Measurements from ENCODE around the gene FRMD4A. TPM values are rescaled to one million over a fixed set of nuclear protein-coding genes. Genes with fewer than 3 reads are reported as not detected.
"Not testable (repeated sequence)": the region's sequence is repeated elsewhere in the genome, so short reads cannot be mapped to it uniquely, and the experiment has no call there.

Gene FRMD4A
- total RNA-seq, 6 donors from 2014 or later = 22.3 to 114 (median 52.3) TPM

- no peak overlapping the region for H3K4me3 ChIP-seq
- no peaks in the 10 kb centered on the region for H3K9me3 ChIP-seq
- no peak overlapping the region for H3K27ac ChIP-seq
- DNase-seq = no peak
- no peak for ATAC-seq (ENCODE audit: low FRiP score in 2 of 2)
- no peaks in the 10 kb centered on the region for H3K27me3 ChIP-seq
- 74 to 93% methylated on average over 1 of the region's 1 CpG for WGBS, 2 donors
- H3K36me3 ChIP-seq = no peaks in the 10 kb centered on the region
- H3K4me1 ChIP-seq = peaks cover 0 to 3% (median 0%) of the 10 kb centered on the region in 4 donors
- no peak for TF ChIP-seq POLR2A (IDR thresholded peaks at IDR 0.05)
- TF ChIP-seq CTCF (IDR thresholded peaks at IDR 0.05) = no peak
- TF ChIP-seq POLR2AphosphoS5 (IDR thresholded peaks at IDR 0.05) = no peak
- TF ChIP-seq EP300 (IDR thresholded peaks at IDR 0.05) = no peak
These were observed 408.1 kb downstream of the FRMD4A start for GRCh38 chr10:13922586-13922985.

- H3K4me1 ChIP-seq = peaks cover 0 to 3% (median 0%) of the 10 kb centered on the region in 4 donors
- no peak for DNase-seq
- no peaks in the 10 kb centered on the region for H3K9me3 ChIP-seq
- ATAC-seq (ENCODE audit: low FRiP score in 2 of 2) = no peak
- 59 to 61% methylated on average over 3 of the region's 3 CpGs for WGBS, 2 donors
- H3K36me3 ChIP-seq = no peaks in the 10 kb centered on the region
- no peak overlapping the region for H3K4me3 ChIP-seq
- TF ChIP-seq POLR2A (IDR thresholded peaks at IDR 0.05) = no peak
- no peak for TF ChIP-seq CTCF (IDR thresholded peaks at IDR 0.05)
- TF ChIP-seq POLR2AphosphoS5 (IDR thresholded peaks at IDR 0.05) = no peak
- TF ChIP-seq EP300 (IDR thresholded peaks at IDR 0.05) = no peak
- H3K27me3 ChIP-seq = no peaks in the 10 kb centered on the region
- no peak overlapping the region for H3K27ac ChIP-seq
These were observed 408.8 kb downstream of the FRMD4A start for GRCh38 chr10:13921941-13922340.

GRCh38 chr10:13921131-13921530 lies 409.6 kb downstream of the FRMD4A start:
- 62% methylated on average over 3 of the region's 3 CpGs for WGBS, 2 donors

GRCh38 chr10:13920465-13920864 lies 410.3 kb downstream of the FRMD4A start:
- WGBS, 2 donors = 25 to 26% methylated on average over 3 of the region's 3 CpGs
- no peaks in the 10 kb centered on the region for H3K27me3 ChIP-seq
- H3K36me3 ChIP-seq = no peaks in the 10 kb centered on the region
- H3K27ac ChIP-seq = no peak overlapping the region
- no peak for ATAC-seq (ENCODE audit: low FRiP score in 2 of 2)
- DNase-seq = no peak
- H3K4me3 ChIP-seq = no peak overlapping the region
- H3K4me1 ChIP-seq = peaks cover 0 to 3% (median 0%) of the 10 kb centered on the region in 4 donors
- no peaks in the 10 kb centered on the region for H3K9me3 ChIP-seq
- no peak for TF ChIP-seq CTCF (IDR thresholded peaks at IDR 0.05)
- TF ChIP-seq POLR2AphosphoS5 (IDR thresholded peaks at IDR 0.05) = no peak
- TF ChIP-seq EP300 (IDR thresholded peaks at IDR 0.05) = no peak
- no peak for TF ChIP-seq POLR2A (IDR thresholded peaks at IDR 0.05)

More at GRCh38 chr10:13921131-13921530, 409.6 kb downstream of the FRMD4A start:
- H3K4me3 ChIP-seq; H3K27ac ChIP-seq; ATAC-seq (ENCODE audit: low FRiP score in 2 of 2); H3K4me1 ChIP-seq; H3K27me3 ChIP-seq; H3K36me3 ChIP-seq; H3K9me3 ChIP-seq; DNase-seq: not testable (repeated sequence)

GRCh38 chr10:13920031-13920430 lies 410.7 kb downstream of the FRMD4A start:
- WGBS, 2 donors = 94 to 97% methylated on average over 1 of the region's 1 CpG
- TF ChIP-seq POLR2A (IDR thresholded peaks at IDR 0.05) = no peak
- no peak for TF ChIP-seq POLR2AphosphoS5 (IDR thresholded peaks at IDR 0.05)
- TF ChIP-seq EP300 (IDR thresholded peaks at IDR 0.05) = no peak
- TF ChIP-seq CTCF (IDR thresholded peaks at IDR 0.05) = no peak
- Histone ChIP-seq H3K9me3 (no peaks in the 10 kb centered on the region), H3K27me3 (no peaks in the 10 kb centered on the region), H3K27ac (no peak overlapping the region), H3K4me1 (peaks cover 0 to 3% (median 0%) of the 10 kb centered on the region in 4 donors), H3K36me3 (no peaks in the 10 kb centered on the region), H3K4me3 (no peak overlapping the region)
- ATAC-seq (ENCODE audit: low FRiP score in 2 of 2) (no peak), DNase-seq (no peak)

Data from upper lobe of left lung (tissue), 6 donors.